Astrocyte of the cerebellum (primary cell): ENCODE results near the gene USP7.
A peak's percentile ranks its signal among the peaks of the same experiment; 100 is the strongest.

ENCODE experiments used
- DNase-seq: peaks from one replicate; pipeline ENCODE4 v3.0.0-alpha.2; 2011; ENCODE audit warnings: low read depth
- H3K4me3 ChIP-seq: 2 replicates; pipeline ENCODE4 v1.5.1; 2011; ENCODE audit warnings: mild to moderate bottlenecking, low read depth, low read length, moderate library complexity
- CTCF ChIP-seq: IDR thresholded peaks from 2 replicates; pipeline ENCODE4 v1.5.1; 2012; ENCODE audit warnings: low read length, low read depth, moderate library complexity, mild to moderate bottlenecking; ENCODE audit errors: missing control alignments
- in situ Hi-C: cut with HindIII; loops from 2 replicates; pipeline ENCODE4 v1.10.0; 2017; ENCODE audit warnings: low sequenced_read_pairs

The USP7 gene

GRCh38 chr16:8964462-8964861, 756 bp upstream of the USP7 start:
- no peak for DNase-seq

GRCh38 chr16:8963010-8963820, 491 bp downstream of the USP7 start:
- no peak for TF ChIP-seq CTCF
- DNase-seq = no peak
- in situ Hi-C loops = loop anchor here (5.0 kb wide), 1 partner anchor 36 kb away; no protein-coding TSS in a partner anchor
- peak overlapping the region; percentile 80 for H3K4me3 ChIP-seq

More at GRCh38 chr16:8964462-8964861, 756 bp upstream of the USP7 start:
- peak overlapping the region; percentile 55 for H3K4me3 ChIP-seq
- in situ Hi-C loops = loop anchor here (5.0 kb wide), 1 partner anchor 37 kb away; no protein-coding TSS in a partner anchor
- no peak for TF ChIP-seq CTCF

DNA sequence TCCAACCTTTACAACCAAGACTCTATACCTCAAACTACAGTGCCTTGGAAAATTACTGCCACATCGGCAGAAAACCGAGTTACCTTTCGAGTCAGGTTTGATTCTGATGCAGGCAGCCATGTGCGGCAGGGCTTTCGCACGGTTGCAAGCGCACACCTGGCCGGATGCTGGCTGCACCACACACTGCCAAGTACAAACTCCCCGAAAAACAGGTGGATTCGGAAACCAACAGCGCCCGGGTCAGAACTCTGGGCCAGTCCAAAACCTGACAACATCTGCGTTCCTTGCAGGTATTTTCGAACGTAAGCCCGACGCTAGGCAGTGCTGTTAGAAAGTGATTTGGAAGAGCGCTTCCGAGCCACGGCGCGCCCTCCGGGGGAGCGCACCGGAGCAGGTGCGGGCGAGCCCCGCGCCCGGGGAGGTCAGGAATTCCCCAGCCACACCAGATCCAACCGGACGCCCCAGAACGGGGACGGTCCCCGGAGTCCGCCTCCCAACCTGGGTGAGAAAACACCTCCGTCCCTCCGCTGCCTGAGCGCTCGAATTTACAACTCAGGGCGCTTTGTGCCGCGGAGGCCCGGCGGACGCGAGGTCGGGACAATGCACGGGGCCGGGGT, 1.2 kb downstream of the USP7 start:
- H3K4me3 ChIP-seq = peak overlapping the region; percentile 80
- no peak for TF ChIP-seq CTCF
- in situ Hi-C loops = loop anchor here (5.0 kb wide), 1 partner anchor 35 kb away; no protein-coding TSS in a partner anchor
- DNase-seq = no peak

DNA sequence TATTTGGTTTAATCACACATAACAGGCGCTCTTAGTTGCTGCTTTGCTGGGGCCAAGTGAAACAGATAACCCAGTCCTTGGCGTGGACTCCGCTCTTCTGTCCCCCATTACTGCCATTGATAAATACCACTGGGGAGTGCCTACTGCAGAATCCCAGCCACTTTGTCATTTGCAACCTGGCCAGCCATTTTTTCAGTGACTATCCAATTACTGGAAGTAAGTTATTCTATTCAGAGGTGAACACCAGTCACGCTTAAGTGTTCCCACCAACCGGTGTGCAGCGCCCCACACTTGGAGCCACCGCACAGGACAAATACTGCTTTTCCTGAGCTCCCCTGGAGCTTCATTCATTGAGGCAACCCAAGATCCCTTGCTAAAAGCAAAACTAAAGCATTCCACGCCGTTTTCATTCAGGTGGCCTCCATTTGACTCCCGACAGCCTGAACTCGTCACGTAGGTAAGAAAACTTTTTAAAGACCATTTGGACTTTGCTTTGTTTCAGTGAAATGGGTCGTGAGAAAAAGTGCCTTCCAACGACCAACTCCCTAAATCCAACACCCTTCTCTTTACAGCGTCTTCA, 1.8 kb downstream of the USP7 start:
- DNase-seq = no peak
- peak overlapping the region; percentile 80 for H3K4me3 ChIP-seq
- TF ChIP-seq CTCF = no peak
- in situ Hi-C loops = loop anchor here (5.0 kb wide), 1 partner anchor 35 kb away; no protein-coding TSS in a partner anchor

DNA sequence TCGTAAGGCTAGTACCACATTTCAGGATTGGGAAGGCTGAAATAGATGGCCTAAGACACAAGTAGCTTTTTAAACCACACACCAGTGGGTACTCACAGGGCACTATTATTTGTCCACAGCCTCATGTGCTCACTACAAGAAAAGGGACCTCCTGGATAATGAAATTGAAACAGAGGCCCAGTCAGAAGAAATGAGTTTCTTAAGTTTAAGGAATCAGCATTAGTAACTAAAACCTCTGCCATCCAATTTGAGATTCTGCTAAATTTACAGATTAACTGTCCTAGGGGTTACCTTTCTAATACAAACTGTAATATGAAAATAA, 3.0 kb downstream of the USP7 start:
- TF ChIP-seq CTCF = no peak
- no peak overlapping the region for H3K4me3 ChIP-seq

GRCh38 chr16:8959921-8960787, 3.6 kb downstream of the USP7 start:
- no peak for TF ChIP-seq CTCF
- no peak overlapping the region for H3K4me3 ChIP-seq
- in situ Hi-C loops = loop anchor here (5.0 kb wide), 1 partner anchor 33 kb away; no protein-coding TSS in a partner anchor
- no peak for DNase-seq

More for the DNA sequence above, 3.0 kb downstream of the USP7 start:
- in situ Hi-C loops = loop anchor here (5.0 kb wide), 1 partner anchor 33 kb away; no protein-coding TSS in a partner anchor
- no peak for DNase-seq
